HepG2 (cell line): ENCODE data around the gene AKAP7. TPM values are rescaled to one million over a fixed set of nuclear protein-coding genes. Genes with fewer than 3 reads are reported as not detected.

Experiments used
- ATAC-seq: fragments of 200-7000 bp; cut with Tn5 transposase; 3 replicates; pipeline ENCODE4 v1.9.1; 2020; ENCODE audit warnings: mild to moderate bottlenecking, moderate library complexity
- Bru-seq: library from RNA; stranded (reverse); fragments of 400-500 nt; gene quantifications from one replicate; lab custom pipeline; 2021; lab: Mats Ljungman, UMichigan
- BruChase-seq, 2 experiments: library from RNA; stranded (reverse); fragments of 400-500 nt; gene quantifications; one replicate each; lab custom pipeline; 2021; lab: Mats Ljungman, UMichigan
- BruUV-seq: library from RNA; stranded (reverse); fragments of 400-500 nt; replicated peaks from 2 replicates; lab custom pipeline; 2021; lab: Mats Ljungman, UMichigan
- CTCF ChIA-PET: fragments of 300-600 bp; formaldehyde crosslinking; extraction: SDS; loops from one replicate; lab custom pipeline; 2021; ENCODE audit warnings: low total read pairs, inconsistent platforms, low intra/inter-chr PET ratio; lab: Yijun Ruan, JAX
- POLR2A ChIA-PET: fragments of 350-600 bp; sonication (Branson Sonifier 250); formaldehyde crosslinking; loops from one replicate; lab custom pipeline; 2020; ENCODE audit warnings: antibody characterized with exemption, inconsistent platforms; lab: Yijun Ruan, JAX
- DNase-seq: peaks from one replicate; pipeline ENCODE4 v3.0.0-alpha.2; 2015; ENCODE audit warnings: low spot score
- FAIRE-seq: peaks from 3 replicates; lab custom pipeline; 2011; peaks lifted over from hg19 to GRCh38; lab: Jason Lieb, UNC
- H2AFZ ChIP-seq: one replicate; pipeline ENCODE4 v1.6.1; 2011; ENCODE audit warnings: low read length, inconsistent platforms
- H3K27ac ChIP-seq: fragments of 300-600 bp; 3 replicates; pipeline ENCODE4 v1.8.0; 2011; ENCODE audit warnings: mixed run types, mild to moderate bottlenecking, mixed read lengths, low read length, inconsistent platforms; ENCODE audit not compliant: insufficient read depth; ENCODE audit errors: extremely low read length
- H3K27me3 ChIP-seq, 2 experiments: fragments of 200-600 bp in 1 of 2; 2 replicates in 1 of 2; 3 replicates in 1 of 2; pipeline versions ENCODE4 v1.6.0 to v1.8.0; 2011; ENCODE audit warnings: low read length in 2 of 2, mild to moderate bottlenecking in 2 of 2, moderate library complexity in 2 of 2, inconsistent platforms in 1 of 2; ENCODE audit not compliant: insufficient read depth in 2 of 2, control insufficient read depth in 1 of 2
- H3K36me3 ChIP-seq, 2 experiments: fragments of 200-600 bp in 1 of 2; replicated peaks in 1 of 2; 2 replicates in 1 of 2; 3 replicates in 1 of 2; pipeline versions ENCODE4 v1.5.1 to v1.8.0; 2011; ENCODE audit warnings: low read length in 2 of 2, inconsistent platforms in 1 of 2; ENCODE audit not compliant: insufficient read depth in 2 of 2, control insufficient read depth in 1 of 2
- H3K4me1 ChIP-seq: 2 replicates; pipeline ENCODE4 v1.5.1; 2012; ENCODE audit warnings: low read length, inconsistent platforms; ENCODE audit not compliant: insufficient read depth
- H3K4me2 ChIP-seq: 2 replicates; pipeline ENCODE4 v1.6.0; 2011; ENCODE audit warnings: low read depth, low read length, inconsistent platforms
- H3K4me3 ChIP-seq, 3 experiments: fragments of 200-600 bp in 1 of 3; sonication (generic), shearing (Covaris generic) in 1 of 3; replicated peaks in 1 of 3; 2 replicates each; pipeline ENCODE4 v1.5.1; 2011 to 2016; ENCODE audit warnings: low read length in 3 of 3, inconsistent platforms in 2 of 3, low read depth in 2 of 3, mild to moderate bottlenecking in 2 of 3, control low read depth in 1 of 3, mixed read lengths in 1 of 3; ENCODE audit not compliant: insufficient read depth in 1 of 3
- H3K79me2 ChIP-seq: one replicate; pipeline ENCODE4 v1.6.1; 2011; ENCODE audit warnings: low read length, inconsistent platforms; ENCODE audit not compliant: insufficient read depth
- H3K9ac ChIP-seq: 2 replicates; pipeline ENCODE4 v1.6.0; 2011; ENCODE audit warnings: mild to moderate bottlenecking, low read depth, low read length, inconsistent platforms; ENCODE audit not compliant: insufficient read depth
- H3K9me3 ChIP-seq: 2 replicates; pipeline ENCODE4 v1.5.1; 2012; ENCODE audit warnings: mild to moderate bottlenecking, low read length
- H4K20me1 ChIP-seq: 2 replicates; pipeline ENCODE4 v1.6.0; 2011; ENCODE audit warnings: inconsistent platforms, mild to moderate bottlenecking, low read length, moderate library complexity; ENCODE audit not compliant: insufficient read depth
- CHD2 ChIP-seq: IDR thresholded peaks from 2 replicates; pipeline ENCODE4 v1.6.1; 2011; ENCODE audit warnings: low read depth, low read length, improper control_type of control experiment
- CREB3 ChIP-seq: sonication (generic); formaldehyde crosslinking; IDR thresholded peaks from 2 replicates; pipeline ENCODE4 v1.5.0; 2020; ENCODE audit warnings: missing genetic modification reagents
- GPBP1L1 ChIP-seq: sonication (generic); formaldehyde crosslinking; IDR thresholded peaks from 2 replicates; pipeline ENCODE4 v1.5.0; 2020; ENCODE audit warnings: mild to moderate bottlenecking, missing genetic modification reagents
- KAT2B ChIP-seq: fragments of 150-350 bp; IDR thresholded peaks from 2 replicates; pipeline ENCODE4 v1.6.1; 2014; ENCODE audit warnings: low read depth, low read length, borderline replicate concordance
- NR1H2 ChIP-seq: sonication (generic); formaldehyde crosslinking; IDR thresholded peaks from 2 replicates; pipeline ENCODE4 v1.8.1; 2022; ENCODE audit warnings: low read depth, missing genetic modification reagents, borderline replicate concordance
- SMAD1 ChIP-seq: sonication (generic); formaldehyde crosslinking; IDR thresholded peaks from 2 replicates; pipeline ENCODE4 v1.4.0; 2020; ENCODE audit warnings: missing genetic modification reagents, low read depth, mild to moderate bottlenecking, borderline replicate concordance
- SP4 ChIP-seq: sonication (generic); formaldehyde crosslinking; IDR thresholded peaks from 2 replicates; pipeline ENCODE4 v1.8.1; 2023; ENCODE audit warnings: mild to moderate bottlenecking, missing genetic modification reagents
- TFDP2 ChIP-seq: sonication (generic); formaldehyde crosslinking; IDR thresholded peaks from 2 replicates; pipeline ENCODE4 v1.4.0; 2020; ENCODE audit warnings: missing genetic modification reagents
- ZKSCAN5 ChIP-seq: sonication (generic); formaldehyde crosslinking; IDR thresholded peaks from 2 replicates; pipeline ENCODE4 v1.5.1; 2020; ENCODE audit warnings: mild to moderate bottlenecking, missing genetic modification reagents
- ZNF235 ChIP-seq: sonication (generic); formaldehyde crosslinking; IDR thresholded peaks from 2 replicates; pipeline ENCODE4 v1.8.1; 2023; ENCODE audit warnings: mild to moderate bottlenecking, missing genetic modification reagents, borderline replicate concordance
- ZNF296 ChIP-seq: sonication (generic); formaldehyde crosslinking; conservative IDR thresholded peaks from 2 replicates; pipeline ENCODE4 v1.5.0; 2020; ENCODE audit warnings: mild to moderate bottlenecking, missing genetic modification reagents
- ZNF337 ChIP-seq: sonication (generic); formaldehyde crosslinking; IDR thresholded peaks from 2 replicates; pipeline ENCODE4 v1.5.1; 2020; ENCODE audit warnings: missing genetic modification reagents, low read depth, mild to moderate bottlenecking, borderline replicate concordance
- ZNF460 ChIP-seq: sonication (generic); formaldehyde crosslinking; IDR thresholded peaks from 2 replicates; pipeline ENCODE4 v1.5.1; 2020; ENCODE audit warnings: missing genetic modification reagents, mild to moderate bottlenecking, borderline replicate concordance
- ZNF660 ChIP-seq: sonication (generic); formaldehyde crosslinking; IDR thresholded peaks from 2 replicates; pipeline ENCODE4 v1.5.1; 2020; ENCODE audit warnings: mild to moderate bottlenecking, low read depth, missing genetic modification reagents, borderline replicate concordance
- WGBS: methylation state at CpG from one replicate; pipeline ENCODE4 v1.1.6; 2017; ENCODE audit warnings: low lambda C conversion rate; 5-methylcytosine and 5-hydroxymethylcytosine counted together
- in situ Hi-C: cut with HindIII; loops from 2 replicates; pipeline ENCODE4 v1.10.0; 2017; ENCODE audit warnings: low pct_unique_long_range_greater_than_20kb; ENCODE audit not compliant: extremely low pct_ligation_motif_present
- intact Hi-C: fragments of 100-400 bp; cut with micrococcal nuclease; formaldehyde crosslinking; loops from one replicate; pipeline ENCODE4 v1.10.0; 2022; ENCODE audit not compliant: unreplicated experiment
- long read RNA-seq, 2 experiments: library from RNA in 1 of 2; library from polyadenylated mRNA in 1 of 2; stranded (forward) in 1 of 2; unstranded in 1 of 2; transcript quantifications; one replicate each; pipeline ENCODE4 v2.0.0, GENCODE V29; 2019 to 2022
- polyA minus RNA-seq, 3 experiments: library from RNA; depleted of rRNA, polyadenylated mRNA; stranded (reverse); fragments of >200 nt; gene quantifications; 2 replicates each; pipeline ENCODE4 v1.2.3, GENCODE V29; 2011; ENCODE audit warnings: low replicate concordance in 1 of 3
- polyA plus RNA-seq, 8 experiments: library from polyadenylated mRNA; depleted of rRNA in 3 of 8; stranded (reverse) in 7 of 8; unstranded in 1 of 8; fragments of >200 nt; fragmentation: Illumina TruSeq in 4 of 8; extraction: Trizol in 4 of 8; gene quantifications; 2 replicates each; pipeline versions ENCODE4 v1.2.1 to v1.2.3, GENCODE V29; 2011 to 2016; ENCODE audit warnings: low read depth in 4 of 8, missing spikeins in 1 of 8, mixed read lengths in 1 of 8; ENCODE audit not compliant: insufficient read depth in 1 of 8
- total RNA-seq, 5 experiments: library from RNA; depleted of rRNA; stranded (reverse); fragments of >200 nt; fragmentation: Illumina TruSeq; extraction: Trizol; gene quantifications; 2 replicates each; pipeline ENCODE4 v1.2.3, GENCODE V29; 2016; ENCODE audit warnings: low read depth in 1 of 5

Gene AKAP7
- total RNA-seq (2016; rRNA removed; fragmentation: Illumina TruSeq; extraction: Trizol) (10.9 and 11.7 TPM in 2 replicates), polyA plus RNA-seq (2011; rRNA removed) (2.5 and 3.6 TPM in 2 replicates), polyA minus RNA-seq (2011; rRNA and poly(A)+ RNA removed; ENCODE audit: low replicate concordance) (0.96 and 1.1 TPM in 2 replicates), Bru-seq, nascent RNA (percentile 63 among the genes with signal in this experiment), BruChase-seq, experiment 1, labeled RNA remaining after a 6-hour chase (percentile 52 among the genes with signal in this experiment), BruChase-seq, experiment 2, labeled RNA remaining after a 2-hour chase (percentile 51 among the genes with signal in this experiment)
- total RNA-seq (2016; cell fraction: cytosol; rRNA removed; fragmentation: Illumina TruSeq; extraction: Trizol; ENCODE audit: low read depth) = 48.9 and 61.3 TPM in 2 replicates
- 9.8 and 10.5 TPM in 2 replicates for total RNA-seq (2016; cell fraction: insoluble cytoplasmic fraction; rRNA removed; fragmentation: Illumina TruSeq; extraction: Trizol)
- 21.7 and 21.8 TPM in 2 replicates for total RNA-seq (2016; cell fraction: membrane; rRNA removed; fragmentation: Illumina TruSeq; extraction: Trizol)
- total RNA-seq (2016; cell fraction: nucleus; rRNA removed; fragmentation: Illumina TruSeq; extraction: Trizol) = 9.0 and 12.2 TPM in 2 replicates
- 1.3 and 2.3 TPM in 2 replicates for polyA plus RNA-seq (2011; cell fraction: cytosol; rRNA removed)
- polyA plus RNA-seq (2011; cell fraction: nucleus; rRNA removed) = 0.84 and 1.4 TPM in 2 replicates
- 4.6 and 7.7 TPM in 2 replicates for polyA plus RNA-seq (2012)
- 4.6 and 4.8 TPM in 2 replicates for polyA plus RNA-seq (2016; cell fraction: cytosol; fragmentation: Illumina TruSeq; extraction: Trizol; ENCODE audit: low read depth)
- polyA plus RNA-seq (2016; cell fraction: insoluble cytoplasmic fraction; fragmentation: Illumina TruSeq; extraction: Trizol; ENCODE audit: low read depth) = 15.8 and 16.1 TPM in 2 replicates
- 8.7 and 10.5 TPM in 2 replicates for polyA plus RNA-seq (2016; cell fraction: membrane; fragmentation: Illumina TruSeq; extraction: Trizol; ENCODE audit: low read depth)
- 9.6 and 9.8 TPM in 2 replicates for polyA plus RNA-seq (2016; cell fraction: nucleus; fragmentation: Illumina TruSeq; extraction: Trizol; ENCODE audit: insufficient read depth, low read depth)
- 3.1 and 4.5 TPM in 2 replicates for polyA minus RNA-seq (2011; cell fraction: cytosol; rRNA and poly(A)+ RNA removed)
- polyA minus RNA-seq (2011; cell fraction: nucleus; rRNA and poly(A)+ RNA removed) = 9.1 and 11.6 TPM in 2 replicates
- long read RNA-seq, experiment 1, partial matches to known transcripts = 7 of 10 reads
- long read RNA-seq, experiment 1, other reads (novel, unspliced or antisense) = 3 of 10 reads
- long read RNA-seq, experiment 2, partial matches to known transcripts = 4 of 8 reads
- long read RNA-seq, experiment 2, other reads (novel, unspliced or antisense) = 4 of 8 reads

GRCh38 chr6:131135244-131136020 lies at the start of gene AKAP7:
TSS of gene AKAP7 (plus strand) at chr6:131135467. CDS start at chr6:131135764, 297 bp downstream.
- ChIA-PET CTCF (no interaction called here), POLR2A (no interaction called here)
- DNase-seq (peak; percentile 64), FAIRE-seq (no peak), ATAC-seq (peak; percentile 92)
- Histone ChIP-seq H2AFZ (peak within 1 kb of the TSS; percentile 68), H3K4me2 (peak within 1 kb of the TSS; percentile 89), H3K27me3 (no peaks in the 10 kb centered on the region; a peak in 1 of 5 replicates), H3K4me3 (peak within 1 kb of the TSS; percentile 65 to 86 (median 83)), H3K4me1 (peaks cover 29% of the 10 kb centered on the region), H3K36me3 (no peaks in the 10 kb centered on the region), H3K9ac (peak within 1 kb of the TSS; percentile 88), H3K27ac (peak within 1 kb of the TSS; percentile 92), H4K20me1 (no peaks in the 10 kb centered on the region), H3K79me2 (no peaks in the 10 kb centered on the region), H3K9me3 (no peaks in the 10 kb centered on the region)
- WGBS = 0% methylated on average over 26 of the region's 99 CpGs
- in situ Hi-C loops = no loop called here
- intact Hi-C loops = no loop called here
- BruUV-seq = no TSS peak
- TF ChIP-seq ZNF660 (CRISPR knock-in tag) (no peak), TFDP2 (CRISPR knock-in tag) (peak; percentile 51), ZNF460 (CRISPR knock-in tag) (no peak), ZKSCAN5 (no peak), SMAD1 (CRISPR knock-in tag) (peak; percentile 45; the same call in 1 of the 2 replicates), SP4 (CRISPR knock-in tag) (peak; percentile 70; the same call in 1 of the 2 replicates), ZNF296 (CRISPR knock-in tag) (no peak), NR1H2 (CRISPR knock-in tag) (0 out of 2 replicates have a peak, but pooled peaks have one; percentile 3), KAT2B (no peak), CREB3 (CRISPR knock-in tag) (0 out of 2 replicates have a peak, but pooled peaks have one; percentile 7), ZNF235 (CRISPR knock-in tag) (no peak), CHD2 (peak; percentile 41; the same call in 1 of the 2 replicates), ZNF337 (no peak), GPBP1L1 (no peak)
